ENCODE measurements around the gene SLN.
A peak's percentile ranks its signal among the peaks of the same experiment; 100 is the strongest.

Gene SLN

DNA sequence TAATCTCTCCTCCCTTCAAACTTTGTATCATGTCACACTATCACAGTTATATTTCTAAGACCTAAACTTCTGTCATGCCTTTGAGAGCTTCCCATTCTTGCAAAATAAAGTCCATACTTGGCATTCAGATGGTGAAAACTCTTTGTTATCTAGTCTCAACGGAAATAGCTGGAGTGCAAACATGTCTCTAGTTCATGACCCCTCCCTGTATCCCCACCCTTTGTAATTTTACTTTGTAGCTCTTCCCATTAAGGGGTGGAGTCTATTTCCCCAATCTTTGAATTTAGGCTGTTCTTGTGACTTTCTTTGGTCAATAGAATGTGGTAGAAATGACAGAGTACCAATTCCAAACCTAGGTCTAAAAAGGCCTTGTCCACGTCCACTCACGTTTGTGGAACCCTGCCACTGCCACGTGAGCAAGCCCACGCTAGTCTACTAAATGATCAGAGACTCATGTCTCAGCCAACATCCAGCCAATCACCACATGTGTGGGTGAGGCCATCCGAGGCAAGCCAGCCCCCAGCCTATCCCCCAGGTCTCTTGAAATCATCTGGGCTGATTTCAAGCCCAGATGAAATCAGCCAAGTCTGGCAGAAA lies 23.4 kb downstream of the SLN start:
- DNase-seq (ENCODE audit: low read depth): no peak
- TF ChIP-seq CTCF (IDR thresholded peaks at IDR 0.05; ENCODE audit: low read depth, low read length, missing control alignments): no peak
- H3K4me3 ChIP-seq (ENCODE audit: low read depth, low read length): no peak overlapping the region

GRCh38 chr11:107683807-107684206 lies 28.0 kb downstream of the SLN start:
- no peak for DNase-seq (ENCODE audit: low read depth)
- TF ChIP-seq CTCF (IDR thresholded peaks at IDR 0.05; ENCODE audit: low read depth, low read length, missing control alignments): peak; percentile 52
- H3K4me3 ChIP-seq (ENCODE audit: low read depth, low read length): no peak overlapping the region

DNA sequence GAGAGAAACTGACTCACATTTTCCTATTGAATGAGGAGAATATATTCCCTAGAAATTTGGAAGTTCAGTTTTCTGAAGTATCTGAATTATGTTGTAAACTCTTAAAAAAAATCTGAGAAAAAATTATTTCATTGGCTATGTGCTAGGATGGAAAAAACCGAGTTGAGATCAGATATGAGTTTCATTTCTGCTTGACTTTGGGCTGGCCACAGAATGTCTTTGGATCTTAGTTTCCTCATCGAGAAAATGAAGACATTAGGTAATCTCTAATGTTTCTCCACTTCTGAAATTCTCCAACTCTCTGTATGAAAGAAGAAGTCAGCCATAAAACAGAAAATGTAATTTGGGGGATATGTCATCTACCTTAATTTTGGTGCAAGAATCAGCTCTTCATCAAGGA lies 28.8 kb downstream of the SLN start:
- DNase-seq (ENCODE audit: low read depth): no peak
- TF ChIP-seq CTCF (IDR thresholded peaks at IDR 0.05; ENCODE audit: low read depth, low read length, missing control alignments): no peak
- H3K4me3 ChIP-seq (ENCODE audit: low read depth, low read length): no peak overlapping the region

- DNase-seq (ENCODE audit: low read depth): no peak
- no peak overlapping the region for H3K4me3 ChIP-seq (ENCODE audit: low read depth, low read length)
- TF ChIP-seq CTCF (IDR thresholded peaks at IDR 0.05; ENCODE audit: low read depth, low read length, missing control alignments): no peak
Measured at GRCh38 chr11:107682572-107682971, 29.3 kb downstream of the SLN start.

DNA sequence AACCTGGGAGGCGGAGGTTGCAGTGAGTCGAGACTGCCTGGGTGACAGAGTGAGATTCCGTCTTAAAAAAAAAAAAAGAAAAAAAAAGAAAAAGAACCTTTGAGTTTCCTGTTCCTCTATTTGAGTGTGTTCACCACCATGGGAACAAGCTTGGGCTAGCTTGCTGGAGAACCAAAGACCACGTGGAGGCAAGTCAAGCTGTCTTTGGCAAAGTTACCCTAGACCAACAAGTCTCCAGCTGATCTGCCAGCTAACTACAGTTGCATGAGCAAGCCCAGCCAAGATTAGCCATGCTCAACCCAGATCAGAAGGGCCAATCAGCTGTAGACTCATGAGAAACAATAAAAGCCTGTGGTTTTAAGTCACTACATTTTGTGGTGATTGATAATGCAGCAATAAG lies 29.7 kb downstream of the SLN start:
- no peak overlapping the region for H3K4me3 ChIP-seq (ENCODE audit: low read depth, low read length)
- no peak for TF ChIP-seq CTCF (IDR thresholded peaks at IDR 0.05; ENCODE audit: low read depth, low read length, missing control alignments)
- no peak for DNase-seq (ENCODE audit: low read depth)

GRCh38 chr11:107679255-107680024 lies 32.4 kb downstream of the SLN start:
- TF ChIP-seq CTCF (IDR thresholded peaks at IDR 0.05; ENCODE audit: low read depth, low read length, missing control alignments): no peak
- no peak overlapping the region for H3K4me3 ChIP-seq (ENCODE audit: low read depth, low read length)
- no peak for DNase-seq (ENCODE audit: low read depth)

GRCh38 chr11:107678632-107678971 lies 33.3 kb downstream of the SLN start:
- no peak overlapping the region for H3K4me3 ChIP-seq (ENCODE audit: low read depth, low read length)
- DNase-seq (ENCODE audit: low read depth): no peak
- TF ChIP-seq CTCF (IDR thresholded peaks at IDR 0.05; ENCODE audit: low read depth, low read length, missing control alignments): no peak
